ENCODE measurements around the gene KIR3DL1.

The KIR3DL1 gene

DNA sequence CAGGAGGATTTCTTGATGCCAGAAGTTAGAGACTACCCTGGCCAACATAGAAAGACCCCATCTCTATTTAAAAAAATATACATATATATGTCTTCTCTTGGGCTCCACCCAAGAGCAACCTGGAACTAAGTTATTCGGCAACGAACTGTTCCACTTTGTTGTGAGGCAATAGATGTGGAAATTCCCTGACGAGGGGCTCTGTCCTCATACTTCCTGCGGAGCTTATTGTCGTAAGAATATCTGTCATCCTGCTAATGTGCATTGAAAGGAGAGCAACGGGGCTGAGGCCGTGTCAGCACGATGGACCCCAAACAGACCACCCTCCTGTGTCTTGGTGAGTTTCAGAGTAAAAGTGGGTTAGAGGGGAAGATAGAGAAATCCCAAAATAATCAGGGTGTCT lies 57.7 kb downstream of the KIR3DL1 start, which contains the start of gene FCAR:
TSS of gene FCAR (plus strand) at position 246 of the 400 bp plus-strand sequence. CDS start at position 301, 55 bp downstream.
- intact Hi-C loops (cut with DNase I): no loop called here
- peak in 4 of 42 donors; percentile 13 to 29 (median 18) for DNase-seq

DNA sequence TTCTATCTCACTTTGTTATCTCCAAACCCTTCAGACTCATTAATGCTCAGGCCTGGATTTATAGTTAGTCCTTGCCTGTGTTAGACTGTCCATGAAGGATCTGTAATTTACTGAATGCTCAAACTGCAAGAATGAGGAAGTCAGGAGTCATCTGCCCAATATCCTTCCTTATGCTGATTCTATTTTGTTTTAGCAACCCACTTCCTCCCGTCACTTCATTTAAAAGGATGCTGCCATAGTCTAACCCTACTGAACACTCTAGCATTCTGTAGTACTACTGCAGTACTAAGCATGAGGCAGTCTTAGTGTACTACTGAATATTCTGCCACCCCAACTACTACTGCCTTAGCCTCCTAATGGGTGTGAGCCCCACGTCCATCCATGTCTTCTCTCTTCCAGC lies 59.2 kb downstream of the KIR3DL1 start:
- DNase-seq: peak in 1 of 42 donors; percentile 12

DNA sequence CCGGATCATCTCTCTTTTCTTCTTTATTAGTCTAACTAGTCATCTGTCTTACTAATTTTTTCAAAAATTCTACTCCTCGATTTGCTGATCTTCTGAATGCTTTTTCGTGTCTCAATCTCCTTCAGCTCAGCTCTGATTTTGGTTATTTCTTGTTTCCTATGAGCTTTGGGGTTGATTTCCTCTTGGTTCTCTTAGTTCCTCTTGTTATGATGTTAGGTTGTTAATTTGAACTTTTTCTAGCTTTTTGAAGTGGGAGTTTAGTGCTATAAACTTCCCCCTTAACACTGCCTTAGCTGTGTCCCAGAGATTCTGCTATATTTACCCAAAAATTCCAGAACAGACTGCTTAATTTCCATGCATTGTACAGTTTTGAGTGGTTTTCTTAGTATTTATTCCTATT lies 61.2 kb downstream of the KIR3DL1 start:
- no peak for DNase-seq
- intact Hi-C loops (cut with DNase I): no loop called here

More for the DNA sequence above, 59.2 kb downstream of the KIR3DL1 start:
- intact Hi-C loops (cut with DNase I): no loop called here
